ENCODE data around the gene DBN1.

DNA sequence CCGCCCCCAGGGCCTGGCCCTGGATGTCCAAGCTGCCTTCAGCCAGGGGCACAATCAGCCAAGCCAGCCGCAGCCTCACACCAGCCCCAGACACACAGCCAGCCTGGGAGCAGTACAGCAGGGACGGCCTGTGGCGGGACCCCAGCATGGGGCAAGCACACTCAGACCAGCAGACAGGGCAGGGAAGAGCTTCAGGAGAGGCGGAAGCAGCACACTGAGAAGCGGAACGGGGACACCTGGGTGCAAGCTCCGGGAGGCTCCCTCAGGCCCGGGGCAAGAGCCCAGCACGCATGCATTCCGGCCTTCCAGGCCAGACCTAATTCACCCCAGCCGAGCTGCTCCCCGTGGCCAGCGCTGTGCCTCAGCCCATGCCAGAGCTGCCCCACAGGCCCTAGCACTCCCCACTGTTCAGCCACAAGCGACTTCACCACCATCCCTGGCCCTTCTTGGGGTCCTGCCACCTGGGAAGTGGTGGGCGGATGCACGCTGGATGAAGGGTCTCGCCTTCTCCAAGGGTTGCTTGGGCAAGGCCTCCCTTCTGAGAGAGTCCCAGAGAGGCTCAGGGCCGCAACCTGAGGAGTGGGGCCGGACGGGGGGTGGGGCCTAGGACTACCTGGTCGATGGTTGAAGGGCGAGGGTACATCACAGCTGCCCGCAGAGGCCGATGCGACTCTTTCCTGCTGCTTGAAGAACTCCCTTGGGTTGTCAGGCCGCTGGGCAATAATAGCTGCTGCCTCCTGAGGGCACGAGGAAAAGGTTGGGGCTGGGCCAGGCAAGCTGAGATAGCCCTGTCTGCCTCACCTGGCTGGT lies 13.4 kb downstream of the DBN1 start:
- TF ChIP-seq CTCF (IDR thresholded peaks at IDR 0.05): no peak
- TF ChIP-seq POLR2A (IDR thresholded peaks at IDR 0.05): no peak

Data from adrenal gland (tissue), 5 donors.